Motor neuron (in vitro differentiated cells): ENCODE measurements around the gene UTP11. TPM values are rescaled to one million over a fixed set of nuclear protein-coding genes. Genes with fewer than 3 reads are reported as not detected.
A peak's percentile ranks its signal among the peaks of the same experiment; 100 is the strongest.

Experiments used
- ATAC-seq, 8 experiments: fragments of 200-7000 bp; cut with Tn5 transposase; replicated peaks in 6 of 8; 2 replicates each; pipeline ENCODE4 v1.8.0; 2021; ENCODE audit warnings: mild to moderate bottlenecking in 8 of 8, moderate library complexity in 8 of 8
- H3K27ac ChIP-seq, 2 donors: fragments of 250-450 bp; sonication (Bioruptor Pico); 2 replicates each; pipeline ENCODE4 v1.9.0; 2021; ENCODE audit warnings: antibody characterized with exemption in 2 of 2, mild to moderate bottlenecking in 2 of 2, moderate library complexity in 1 of 2
- H3K4me1 ChIP-seq, 2 donors: fragments of 250-450 bp; sonication (Bioruptor Pico); replicated peaks in 1 of 2; 2 replicates each; pipeline ENCODE4 v1.6.1; 2021; ENCODE audit warnings: antibody characterized with exemption in 2 of 2, mild to moderate bottlenecking in 2 of 2, moderate library complexity in 1 of 2
- H3K4me3 ChIP-seq, 5 donors: fragments of 250-450 bp; sonication (Bioruptor Pico); 2 replicates each; pipeline ENCODE4 v1.9.0; 2021; ENCODE audit warnings: antibody characterized with exemption in 5 of 5, mild to moderate bottlenecking in 5 of 5, moderate library complexity in 4 of 5
- WGBS, 10 experiments: fragments of 450-650 bp; shearing (Covaris generic); methylation state at CpG; one replicate each; pipeline ENCODE4 v1.0.0; 2022; 5-methylcytosine and 5-hydroxymethylcytosine counted together
- in situ Hi-C, 9 experiments: fragments of 400-800 bp; cut with MboI; loops; one replicate each; pipeline ENCODE4 v1.15.0; 2021; ENCODE audit warnings: low sequenced_read_pairs in 9 of 9, low pct_unique_long_range_greater_than_20kb in 2 of 9; ENCODE audit not compliant: unreplicated experiment in 9 of 9
- total RNA-seq, 8 experiments: library from RNA; unstranded; fragments of 300-600 nt; gene quantifications; 2 replicates each; pipeline versions ENCODE4 v1.2.3 to v1.2.4, GENCODE V29; 2022

UTP11 gene
- total RNA-seq, 8 experiments from 2014 or later = 50.4 to 82.4 (median 75.2) TPM

DNA sequence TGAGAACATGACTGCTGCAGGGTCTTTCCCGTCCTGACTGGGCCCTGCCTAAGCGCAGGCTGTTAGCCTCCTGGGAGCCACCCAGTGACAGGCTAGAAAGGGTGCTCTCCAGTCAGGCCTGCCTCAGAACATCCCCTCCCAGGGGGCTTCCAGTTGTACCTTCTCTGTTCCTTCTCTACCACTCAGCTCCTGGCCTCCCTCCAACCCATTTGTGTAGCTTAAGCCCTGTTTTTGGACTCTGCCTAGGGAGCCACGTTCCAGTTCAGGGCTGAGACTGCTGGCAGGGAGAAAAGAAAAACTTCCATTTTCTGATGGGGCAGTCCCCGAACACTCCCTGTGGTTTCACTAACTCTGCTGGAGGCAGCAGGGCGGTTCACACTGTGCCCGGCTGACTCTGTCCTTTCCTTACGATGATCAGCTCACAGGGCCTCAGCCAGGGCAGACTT lies 49.4 kb downstream of the UTP11 start:
- ATAC-seq = peak in 2 of 8 experiments; percentile 2 to 15
- 67 to 100% (median 82%) methylated on average over 1 to 7 of the region's 7 CpGs; no CpG with 5 or more reads in 2 of the 10 experiments for WGBS, 10 experiments
- Histone ChIP-seq H3K4me1 (peaks cover 15 to 23% of the 10 kb centered on the region in 2 donors), H3K27ac (no peak overlapping the region), H3K4me3 (no peak overlapping the region)
- in situ Hi-C loops = loop anchor here in 1 of 9 experiments (25.0 kb wide), 1 partner anchor 175 kb away; no protein-coding TSS in a partner anchor

DNA sequence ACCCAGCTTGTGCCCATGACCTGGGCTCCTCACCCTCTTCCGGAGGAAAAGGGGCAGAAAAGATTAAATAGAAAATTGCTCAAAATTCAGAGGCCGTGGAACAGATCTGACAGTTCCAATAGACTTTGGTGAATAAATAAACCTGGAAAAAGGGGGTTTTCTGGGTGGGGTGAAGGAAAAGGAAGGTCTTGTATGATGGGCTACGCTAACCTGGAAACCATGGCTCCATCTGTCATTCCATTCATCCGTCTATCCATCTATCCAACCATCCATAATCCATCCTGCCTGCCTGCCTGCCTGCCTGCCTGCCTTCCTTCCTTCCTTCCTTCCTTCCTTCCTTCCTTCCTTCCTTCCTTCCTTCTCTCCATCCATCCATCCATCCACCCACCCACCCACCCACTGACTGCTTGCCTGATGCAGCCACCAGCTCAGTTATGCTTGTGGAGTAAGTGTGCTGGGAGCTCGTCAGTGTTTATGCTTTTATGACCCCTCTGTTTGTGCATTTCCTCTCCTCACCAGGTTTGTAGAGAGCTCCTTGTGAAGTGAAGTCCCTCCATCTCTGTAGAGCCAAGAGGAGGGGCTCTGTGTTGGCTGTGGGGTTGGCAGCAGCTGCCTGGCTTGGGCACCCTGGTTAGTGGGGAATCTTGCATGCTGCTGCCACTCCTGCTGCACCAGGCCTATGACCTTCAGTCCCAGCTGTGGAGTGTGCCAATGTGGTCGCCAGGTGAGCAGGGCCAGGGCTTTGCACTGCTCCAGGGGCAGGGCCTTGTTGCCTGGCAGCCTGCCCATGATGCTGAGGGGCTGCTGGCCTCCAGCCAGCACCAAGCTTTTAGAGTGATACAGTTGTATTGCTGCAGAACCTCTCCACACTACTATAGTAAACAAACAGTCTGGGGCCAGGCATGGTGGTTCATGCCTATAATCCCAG lies 50.1 kb downstream of the UTP11 start:
- 60 to 100% (median 87%) methylated on average over 1 to 5 of the region's 6 CpGs; no CpG with 5 or more reads in 4 of the 10 experiments for WGBS, 10 experiments
- ATAC-seq = peak in 2 of 8 experiments; percentile 23 to 54
- Histone ChIP-seq H3K27ac (no peak overlapping the region), H3K4me1 (peaks cover 15 to 23% of the 10 kb centered on the region in 2 donors), H3K4me3 (no peak overlapping the region)
- in situ Hi-C loops = loop anchor here in 1 of 9 experiments (25.0 kb wide), 1 partner anchor 175 kb away; no protein-coding TSS in a partner anchor

DNA sequence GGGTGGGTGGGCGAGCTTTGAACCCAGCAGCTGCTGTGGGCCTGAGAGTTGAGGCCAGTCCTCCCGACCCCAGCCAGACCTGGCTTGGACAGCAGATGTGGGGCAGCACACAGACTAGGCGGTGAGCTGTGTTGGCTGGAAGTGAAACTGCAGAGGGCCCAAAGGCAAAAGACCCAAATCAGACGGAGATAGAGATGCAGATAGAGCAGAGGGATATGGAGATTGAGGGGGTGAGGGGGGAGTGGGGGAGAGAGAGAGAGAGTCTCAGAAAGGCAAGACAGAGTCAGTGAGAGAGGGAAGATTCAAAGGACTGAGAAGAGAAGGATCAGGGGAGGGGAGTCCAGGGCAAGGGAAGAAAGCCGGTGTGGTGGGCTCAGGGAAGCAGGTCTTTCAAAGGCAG lies 51.1 kb downstream of the UTP11 start:
- Histone ChIP-seq H3K27ac (peak overlapping the region in 1 of 2 donors; percentile 54), H3K4me1 (peaks cover 23 to 30% of the 10 kb centered on the region in 2 donors), H3K4me3 (no peak overlapping the region)
- ATAC-seq = peak in 4 of 8 experiments; percentile 0 to 55 (median 8)
- in situ Hi-C loops = loop anchor here in 1 of 9 experiments (25.0 kb wide), 1 partner anchor 174 kb away; no protein-coding TSS in a partner anchor
- 28% methylated on average over 2 of the region's 5 CpGs; no CpG with 5 or more reads in 9 of the 10 experiments for WGBS, 10 experiments

DNA sequence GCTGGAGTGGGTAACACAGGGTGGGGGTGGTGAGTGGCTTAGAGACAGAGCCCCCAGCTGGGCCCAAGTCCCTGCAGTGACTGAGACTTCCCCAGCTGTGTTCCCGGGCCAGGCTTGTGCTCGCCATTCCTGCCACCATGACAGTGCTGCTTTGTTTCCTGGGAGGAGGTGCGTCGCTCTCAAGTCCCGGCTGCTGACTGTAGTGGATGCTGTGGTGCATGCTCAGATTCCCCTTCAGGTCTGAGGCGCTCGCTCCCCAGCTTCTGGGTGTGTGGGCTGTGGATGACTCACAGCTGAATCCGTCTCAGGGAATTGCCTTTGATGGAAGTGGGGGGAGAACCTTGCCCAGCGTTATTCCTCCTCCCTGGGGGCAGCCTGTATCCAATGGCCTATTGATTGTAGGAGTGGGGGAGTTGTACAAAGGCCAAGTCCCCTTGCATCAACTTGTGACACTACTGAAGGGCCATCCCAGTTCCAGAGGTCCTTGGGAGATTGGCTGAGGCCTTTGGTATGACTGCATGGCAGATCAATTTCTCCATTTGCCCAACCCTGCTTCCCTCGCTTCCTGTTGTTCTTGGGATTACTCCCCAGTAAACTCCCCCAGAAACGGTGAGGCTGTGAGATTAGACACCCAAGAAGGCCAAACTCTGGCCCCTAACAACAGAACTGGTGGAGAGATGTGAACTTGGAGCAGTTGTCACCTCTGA lies 51.8 kb downstream of the UTP11 start:
- in situ Hi-C loops = loop anchor here in 1 of 9 experiments (25.0 kb wide), 1 partner anchor 173 kb away; no protein-coding TSS in a partner anchor
- Histone ChIP-seq H3K4me3 (no peak overlapping the region), H3K4me1 (peaks cover 23 to 30% of the 10 kb centered on the region in 2 donors), H3K27ac (peak overlapping the region; percentile 7 to 62)
- peak; percentile 46 to 98 (median 94) for ATAC-seq
- 0 to 79% (median 40%) methylated on average over 2 to 10 of the region's 11 CpGs; no CpG with 5 or more reads in 5 of the 10 experiments for WGBS, 10 experiments

DNA sequence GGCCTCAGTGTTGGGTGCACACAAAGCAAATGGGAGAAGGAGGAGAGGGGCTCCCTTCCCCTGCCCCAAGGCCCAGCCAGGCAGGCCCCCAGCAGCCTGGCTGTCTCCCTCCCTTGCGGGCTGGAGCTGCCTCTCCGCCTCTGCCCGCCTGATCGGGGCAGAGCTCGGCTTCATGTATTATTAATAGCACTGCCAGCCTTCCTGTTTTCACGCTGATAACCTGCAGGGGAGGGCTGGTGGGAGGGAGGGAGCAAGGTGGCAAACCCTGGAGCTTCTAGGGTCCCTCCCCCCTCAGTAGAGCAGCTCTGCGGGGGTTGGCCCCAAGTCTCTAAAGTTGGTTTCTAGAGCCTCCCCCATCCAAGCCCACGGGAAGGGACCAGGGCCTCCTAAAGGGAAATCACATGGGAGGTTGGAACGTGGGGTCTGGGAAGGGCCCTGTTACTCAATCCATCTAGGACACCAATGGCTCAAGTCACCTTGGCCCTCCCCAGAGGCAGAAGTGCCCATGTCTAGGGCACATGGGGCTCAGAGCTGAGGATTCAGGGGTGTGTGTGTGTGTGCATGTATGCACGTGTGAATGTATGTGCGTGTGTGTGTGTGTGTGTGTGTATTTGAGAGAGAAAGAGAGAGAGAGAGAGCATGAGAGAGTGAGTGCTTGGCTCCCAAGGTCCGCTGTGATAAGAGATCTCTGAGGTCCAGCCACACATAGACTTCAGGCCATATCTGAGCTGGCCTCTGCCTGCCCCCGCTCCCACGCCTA lies 55.9 kb downstream of the UTP11 start:
- H3K4me1 ChIP-seq = peaks cover 42% of the 10 kb centered on the region in 2 donors
- WGBS, 10 experiments = 27 to 100% (median 54%) methylated on average over 2 to 12 of the region's 14 CpGs; no CpG with 5 or more reads in 5 of the 10 experiments
- no peak for ATAC-seq
- no peak overlapping the region for H3K4me3 ChIP-seq
- in situ Hi-C loops = loop anchor here in 1 of 9 experiments (25.0 kb wide), 1 partner anchor 169 kb away; no protein-coding TSS in a partner anchor
- H3K27ac ChIP-seq = no peak overlapping the region

DNA sequence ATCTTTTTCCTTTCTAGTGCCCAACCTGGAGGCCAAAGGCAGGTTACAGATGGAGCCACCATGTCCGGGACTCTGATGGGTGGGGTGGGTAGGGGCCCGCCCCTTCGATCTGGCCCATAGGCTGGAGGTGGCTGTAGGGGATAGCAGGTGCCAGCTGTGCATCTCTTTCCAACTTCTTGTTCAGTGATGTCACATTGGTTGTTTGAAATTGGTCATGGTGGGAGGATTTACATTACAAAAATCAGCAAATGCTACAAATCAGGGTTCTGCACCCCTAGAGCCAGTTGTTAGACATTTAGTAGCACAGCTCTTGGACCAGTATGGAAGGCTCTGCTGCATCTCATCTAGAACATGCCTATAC lies 56.4 kb downstream of the UTP11 start:
- WGBS, 10 experiments = 40 to 100% methylated on average over 1 to 2 of the region's 3 CpGs; no CpG with 5 or more reads in 8 of the 10 experiments
- Histone ChIP-seq H3K27ac (no peak overlapping the region), H3K4me1 (peaks cover 42 to 43% of the 10 kb centered on the region in 2 donors), H3K4me3 (no peak overlapping the region)
- in situ Hi-C loops = loop anchor here in 1 of 9 experiments (25.0 kb wide), 1 partner anchor 168 kb away; no protein-coding TSS in a partner anchor
- no peak for ATAC-seq

DNA sequence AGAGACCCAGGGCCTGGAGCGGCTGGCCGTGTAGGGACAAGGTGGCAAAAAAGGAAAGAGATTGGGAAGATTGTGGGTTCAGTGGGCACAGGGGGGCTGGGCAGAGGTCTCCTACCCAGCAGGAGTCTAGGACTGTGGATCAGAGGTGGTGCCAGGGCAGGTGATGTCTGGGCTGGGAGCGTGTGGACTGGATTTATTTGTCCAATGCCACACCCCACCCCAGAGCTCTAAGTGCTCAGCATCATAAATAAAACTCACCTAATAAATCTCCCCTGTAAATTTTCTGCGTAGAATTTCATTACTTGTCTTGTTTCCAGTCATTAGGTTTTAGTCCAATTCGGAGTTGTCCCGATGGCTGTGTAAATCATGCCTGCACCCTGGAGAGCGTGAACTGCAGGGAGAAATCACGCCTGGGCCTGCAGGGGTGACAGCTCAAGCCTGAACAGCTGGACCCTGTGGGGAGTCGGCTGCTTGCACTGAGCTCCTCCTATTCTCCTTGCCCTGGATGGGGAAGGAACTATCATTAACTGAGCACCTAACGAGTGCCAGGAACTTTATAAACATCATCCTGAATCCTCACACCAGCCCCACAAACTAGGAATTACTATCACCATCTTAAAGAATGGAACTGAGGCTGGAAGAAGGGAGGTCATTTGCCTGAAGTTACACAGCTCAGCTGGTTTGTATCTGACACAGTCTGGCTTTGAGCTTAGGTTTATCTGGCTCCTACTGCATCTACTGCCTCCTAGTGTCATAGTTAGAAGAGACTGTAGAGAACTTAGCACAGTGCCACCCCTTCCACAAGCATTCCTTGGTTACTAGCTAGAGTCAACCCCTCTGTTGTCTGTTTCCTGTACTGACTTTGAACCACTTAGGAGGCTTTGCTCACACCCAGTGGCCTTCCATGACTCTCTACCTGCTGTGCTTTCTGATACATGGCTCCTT lies 59.0 kb downstream of the UTP11 start:
- peaks cover 43 to 45% of the 10 kb centered on the region in 2 donors for H3K4me1 ChIP-seq
- H3K27ac ChIP-seq = no peak overlapping the region
- in situ Hi-C loops = loop anchor here in 1 of 9 experiments (25.0 kb wide), 1 partner anchor 166 kb away; no protein-coding TSS in a partner anchor
- no peak overlapping the region for H3K4me3 ChIP-seq
- WGBS, 10 experiments = 7 to 100% (median 40%) methylated on average over 1 to 10 of the region's 10 CpGs; no CpG with 5 or more reads in 2 of the 10 experiments
- peak; percentile 16 to 80 (median 48) for ATAC-seq

DNA sequence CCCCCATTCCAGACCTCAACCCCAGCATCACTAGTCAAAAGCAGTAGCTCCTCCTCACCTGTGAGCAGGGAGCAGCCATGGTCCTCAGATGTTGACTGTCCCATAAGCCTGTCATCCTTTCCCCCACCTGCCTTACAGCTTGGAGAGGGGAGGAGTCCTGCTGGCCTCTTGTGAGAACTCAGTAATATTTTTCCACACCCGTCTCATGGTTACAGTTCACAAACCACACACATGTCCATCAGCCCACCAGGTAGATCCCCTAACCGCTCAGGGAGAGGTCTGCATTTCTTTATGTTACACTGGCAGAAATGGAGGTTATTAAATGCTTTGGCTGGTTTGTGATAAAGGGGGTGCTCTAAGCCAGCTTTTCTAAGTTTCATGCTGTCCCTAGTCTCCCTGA lies 60.3 kb downstream of the UTP11 start:
- Histone ChIP-seq H3K4me1 (peaks cover 49 to 53% of the 10 kb centered on the region in 2 donors), H3K4me3 (no peak overlapping the region), H3K27ac (no peak overlapping the region)
- no peak for ATAC-seq
- in situ Hi-C loops = loop anchor here in 1 of 9 experiments (25.0 kb wide), 1 partner anchor 164 kb away; no protein-coding TSS in a partner anchor
- 0 to 100% (median 88%) methylated on average over 1 to 2 of the region's 2 CpGs; no CpG with 5 or more reads in 6 of the 10 experiments for WGBS, 10 experiments

DNA sequence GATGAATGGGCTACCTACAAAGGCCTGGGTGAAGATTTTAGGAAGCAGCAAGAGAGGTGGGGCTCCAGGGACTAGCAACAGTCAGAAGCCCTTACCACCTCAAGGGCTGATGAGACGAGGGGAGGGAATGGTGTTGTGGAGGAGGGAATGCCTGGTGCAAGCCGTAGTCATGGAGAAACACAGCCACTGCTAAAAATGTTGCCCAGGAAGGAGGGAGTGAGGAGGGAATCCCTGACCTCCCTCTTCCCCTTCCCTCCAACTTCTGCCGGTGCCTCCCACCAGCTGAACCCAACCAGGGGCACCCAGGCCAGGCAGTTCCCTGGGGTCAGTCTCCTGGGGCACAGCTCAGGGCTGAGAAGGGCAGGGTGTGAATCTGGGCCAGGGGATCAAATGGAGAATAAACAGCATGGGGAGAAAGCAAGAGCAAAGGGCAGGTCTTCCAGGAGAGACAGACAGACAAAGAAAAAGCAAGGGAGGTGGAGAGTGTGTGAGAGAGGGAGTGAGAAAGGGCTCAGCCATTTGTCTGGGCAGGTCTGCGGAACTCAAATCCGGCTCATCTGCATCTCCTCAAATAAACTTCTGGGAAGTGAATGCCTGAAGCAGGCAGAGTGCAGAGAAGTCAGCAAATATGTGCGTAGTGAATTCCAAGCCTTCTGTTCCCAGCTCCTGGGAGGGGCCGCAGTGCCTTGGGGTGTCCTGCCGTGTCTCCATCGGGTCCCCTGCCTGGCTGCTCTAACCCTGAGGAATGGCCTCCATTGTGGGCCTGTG lies 61.2 kb downstream of the UTP11 start:
- in situ Hi-C loops = loop anchor here in 1 of 9 experiments (25.0 kb wide), 1 partner anchor 164 kb away; no protein-coding TSS in a partner anchor
- H3K27ac ChIP-seq = no peak overlapping the region
- 0 to 33% (median 17%) methylated on average over 1 to 9 of the region's 9 CpGs; no CpG with 5 or more reads in 1 of the 10 experiments for WGBS, 10 experiments
- peak; percentile 47 to 89 (median 78) for ATAC-seq
- H3K4me1 ChIP-seq = peaks cover 42 to 46% of the 10 kb centered on the region in 2 donors
- no peak overlapping the region for H3K4me3 ChIP-seq

DNA sequence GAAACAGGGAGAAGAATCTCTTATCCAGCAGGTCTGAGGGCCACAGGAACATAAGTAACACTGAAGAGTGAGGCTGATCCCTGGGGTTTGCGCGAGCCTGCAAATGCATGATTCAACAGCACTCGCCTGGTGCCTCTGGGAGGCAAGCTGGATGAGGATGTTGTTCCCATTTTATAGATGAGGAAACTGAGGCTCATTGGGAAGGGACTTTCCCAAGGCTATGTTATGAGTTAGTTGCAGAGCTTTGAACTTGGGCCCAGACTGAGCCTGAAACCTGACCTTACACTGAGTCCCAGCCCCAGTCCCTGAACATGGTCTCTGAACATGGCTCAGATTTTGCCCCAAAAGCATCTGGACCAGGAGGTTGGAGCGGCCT lies 61.8 kb downstream of the UTP11 start:
- peaks cover 42 to 46% of the 10 kb centered on the region in 2 donors for H3K4me1 ChIP-seq
- ATAC-seq = peak in 1 of 8 experiments; percentile 4
- no peak overlapping the region for H3K4me3 ChIP-seq
- H3K27ac ChIP-seq = no peak overlapping the region
- 57 to 96% (median 83%) methylated on average over 1 to 4 of the region's 4 CpGs; no CpG with 5 or more reads in 3 of the 10 experiments for WGBS, 10 experiments
- in situ Hi-C loops = loop anchor here in 1 of 9 experiments (25.0 kb wide), 1 partner anchor 163 kb away; no protein-coding TSS in a partner anchor
